ENCODE data around the gene GNPTG. TPM values are rescaled to one million over a fixed set of nuclear protein-coding genes. Genes with fewer than 3 reads are reported as not detected.

Gene GNPTG
- total and polyA plus RNA-seq, 2 of the 8 experiments (the other 6 are each of a cell fraction or from before 2014, with no cell fraction given) = 26.2 to 51.2 TPM

DNA sequence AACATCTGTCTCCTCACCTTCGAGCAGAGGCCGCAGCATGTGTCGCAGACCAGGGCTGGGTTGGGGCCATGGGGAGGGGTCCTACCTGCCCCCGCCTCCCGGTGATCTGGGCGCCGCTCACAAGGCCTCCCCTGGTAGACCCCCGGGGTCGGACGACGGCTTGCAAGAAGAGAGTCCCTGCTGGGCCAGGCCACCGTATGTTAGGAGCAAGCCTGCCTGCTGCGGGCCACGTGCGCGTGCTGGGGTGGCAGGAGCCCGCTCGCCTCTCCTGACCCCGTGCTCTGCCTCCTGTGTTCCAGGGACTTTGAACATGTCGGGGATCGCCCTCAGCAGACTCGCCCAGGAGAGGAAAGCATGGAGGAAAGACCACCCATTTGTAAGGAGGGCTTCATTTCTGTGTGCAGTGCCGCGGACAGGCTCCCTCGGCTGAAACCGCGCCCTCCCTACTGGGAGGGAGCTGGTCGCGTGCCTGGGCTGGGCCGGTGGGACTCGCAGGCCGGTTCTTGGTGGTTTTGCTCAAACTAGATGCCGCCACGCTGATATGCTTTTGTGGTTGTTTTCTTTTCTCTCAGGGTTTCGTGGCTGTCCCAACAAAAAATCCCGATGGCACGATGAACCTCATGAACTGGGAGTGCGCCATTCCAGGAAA lies 37.9 kb upstream of the GNPTG start:
- FAIRE-seq = no peak

More for the DNA sequence above, 37.9 kb upstream of the GNPTG start:
- TF ChIP-seq, protein P1, sequence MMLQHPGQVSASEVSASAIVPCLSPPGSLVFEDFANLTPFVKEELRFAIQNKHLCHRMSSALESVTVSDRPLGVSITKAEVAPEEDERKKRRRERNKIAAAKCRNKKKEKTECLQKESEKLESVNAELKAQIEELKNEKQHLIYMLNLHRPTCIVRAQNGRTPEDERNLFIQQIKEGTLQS (IDR thresholded peaks at IDR 0.05; ENCODE audit: insufficient read depth, low read depth, low read length) = no peak
- no peak for TF ChIP-seq ASH2L (IDR thresholded peaks at IDR 0.05; ENCODE audit: low read length)
- no peak for TF ChIP-seq EP300 (IDR thresholded peaks at IDR 0.05; ENCODE audit: borderline replicate concordance in 1 of 2, low read depth in 2 of 2, low read length in 2 of 2)
- TF ChIP-seq GTF2F1 (IDR thresholded peaks at IDR 0.05; ENCODE audit: borderline replicate concordance, low read depth, low read length) = no peak
- Histone ChIP-seq H3K36me3 (ENCODE audit: control insufficient read depth in 2 of 4, insufficient read depth in 4 of 4, low read length in 3 of 4) (peaks cover 33 to 60% (median 47%) of the 10 kb centered on the region in 4 experiments), H3K9ac (replicated peaks in 1 of 4; ENCODE audit: extremely low read depth in 1 of 4, low read depth in 3 of 4, low read length in 3 of 4) (no peak overlapping the region), H3K18ac (ENCODE audit: extremely low read depth, low read length) (no peak overlapping the region), H4K91ac (replicated peaks; ENCODE audit: insufficient read length, low read length) (no peak overlapping the region), H2BK120ac (replicated peaks; ENCODE audit: low read depth, low read length) (no peak overlapping the region), H3K4me2 (ENCODE audit: insufficient read depth in 1 of 2, low read depth in 2 of 2, low read length in 2 of 2) (no peak overlapping the region), H2BK5ac (ENCODE audit: low read depth, low read length) (no peak overlapping the region), H3K4me1 (replicated peaks in 1 of 4; ENCODE audit: control insufficient read depth in 3 of 4, insufficient read depth in 4 of 4, low read length in 3 of 4) (peaks cover 0 to 12% (median 5%) of the 10 kb centered on the region in 4 experiments; a peak in 5 of 7 replicates), H4K8ac (ENCODE audit: extremely low read depth, insufficient read depth, low read length) (no peak overlapping the region), H3K27ac (ENCODE audit: low read depth, low read length) (no peak overlapping the region; the same call in 1 of the 2 replicates), H3K23me2 (ENCODE audit: low read depth, low read length) (peaks cover 12% of the 10 kb centered on the region), H3K56ac (replicated peaks; ENCODE audit: insufficient read length, low read depth, low read length) (no peak overlapping the region), H2AK5ac (ENCODE audit: low read depth, low read length) (no peak overlapping the region), H3K79me1 (ENCODE audit: low read depth, low read length) (peaks cover 6% of the 10 kb centered on the region), H3K23ac (ENCODE audit: insufficient read length) (no peak overlapping the region), H2BK15ac (ENCODE audit: low read length) (no peak overlapping the region), H3K79me2 (ENCODE audit: control insufficient read depth in 1 of 2, insufficient read depth in 2 of 2, low read length in 2 of 2) (peaks cover 36 to 76% of the 10 kb centered on the region in 2 experiments), H4K5ac (ENCODE audit: insufficient read length, low read depth, low read length) (no peak overlapping the region), H3K4ac (replicated peaks; ENCODE audit: insufficient read length, low read depth, low read length) (no peak overlapping the region), H3K4me3 (ENCODE audit: extremely low read depth in 1 of 4, insufficient read depth in 2 of 4, low read depth in 3 of 4, low read length in 4 of 4) (no peak overlapping the region), H3K14ac (ENCODE audit: insufficient read length) (no peak overlapping the region), H3K9me3 (ENCODE audit: insufficient read depth in 2 of 2, low read depth in 1 of 2, low read length in 1 of 2) (no peaks in the 10 kb centered on the region), H2BK20ac (ENCODE audit: low read length) (no peak overlapping the region), H2AFZ (ENCODE audit: low read length) (no peak overlapping the region), H4K20me1 (replicated peaks in 1 of 2; ENCODE audit: control insufficient read depth in 1 of 2, insufficient read depth in 2 of 2, low read length in 2 of 2) (peaks cover 55 to 65% of the 10 kb centered on the region in 2 experiments), H3K27me3 (replicated peaks in 1 of 4; ENCODE audit: control insufficient read depth in 3 of 4, extremely low read depth in 1 of 4, insufficient read depth in 3 of 4, low read length in 3 of 4) (no peaks in the 10 kb centered on the region), H2BK12ac (ENCODE audit: low read depth, low read length) (no peak overlapping the region)
- ChIA-PET CTCF (ENCODE audit: partially characterized antibody) (interaction anchor here (0.8 to 1.2 kb wide), 2 partner anchors 17 to 126 kb away, joined by 3 to 4 read pairs; no protein-coding TSS in a partner anchor), POLR2A (ENCODE audit: partially characterized antibody) (interaction anchor here (0.9 to 11.4 kb wide), 6 partner anchors 12 to 50 kb away, joined by 3 to 106 read pairs (median 6); no protein-coding TSS in a partner anchor)
- 95% methylated on average over 38 of the region's 38 CpGs; no CpG with 5 or more reads in 1 of the 2 experiments for WGBS, 2 experiments (ENCODE audit: extremely low coverage in 1 of 2, insufficient coverage in 1 of 2, insufficient read length in 1 of 2, insufficient replicate concordance in 2 of 2, low coverage in 1 of 2, low lambda C conversion rate in 2 of 2, missing lambda C conversion rate in 1 of 2)
- no peak for DNase-seq (ENCODE audit: low read depth in 1 of 2, low spot score in 2 of 2)
